CD14-positive monocyte (primary cell): Measurements from ENCODE around the gene PDE4B. TPM values are rescaled to one million over a fixed set of nuclear protein-coding genes. Genes with fewer than 3 reads are reported as not detected.
A peak's percentile ranks its signal among the peaks of the same experiment; 100 is the strongest.

Experiments
- DNase-seq, 3 donors: peaks; one replicate each; pipeline ENCODE4 v3.0.0-alpha.2; 2011 to 2022
- H2AFZ ChIP-seq: 2 replicates; pipeline ENCODE4 v1.6.0; 2012; ENCODE audit warnings: mild to moderate bottlenecking, low read depth, low read length, inconsistent platforms; ENCODE audit not compliant: insufficient read depth, poor library complexity, severe bottlenecking
- H3K27ac ChIP-seq, 2 donors: 1 replicate in 1 of 2; 2 replicates in 1 of 2; pipeline ENCODE4 v1.5.1; 2012 to 2013; ENCODE audit warnings: low read length in 2 of 2, control low read depth in 1 of 2, inconsistent platforms in 1 of 2, low read depth in 1 of 2, mild to moderate bottlenecking in 1 of 2
- H3K27me3 ChIP-seq, 2 donors: one replicate each; pipeline versions ENCODE4 v1.6.0 to v1.6.1; 2011 to 2013; ENCODE audit warnings: low read length in 2 of 2; ENCODE audit not compliant: control insufficient read depth in 2 of 2, insufficient read depth in 2 of 2
- H3K36me3 ChIP-seq, 2 donors: replicated peaks in 1 of 2; 1 replicate in 1 of 2; 2 replicates in 1 of 2; pipeline versions ENCODE4 v1.5.1 to v1.6.1; 2012 to 2013; ENCODE audit warnings: low read length in 2 of 2, control low read depth in 1 of 2, inconsistent platforms in 1 of 2, mild to moderate bottlenecking in 1 of 2; ENCODE audit not compliant: insufficient read depth in 2 of 2, control insufficient read depth in 1 of 2
- H3K4me1 ChIP-seq, 2 donors: 1 replicate in 1 of 2; 2 replicates in 1 of 2; pipeline versions ENCODE4 v1.5.1 to v1.6.1; 2012 to 2013; ENCODE audit warnings: low read length in 2 of 2, control low read depth in 1 of 2, inconsistent platforms in 1 of 2, mild to moderate bottlenecking in 1 of 2, moderate library complexity in 1 of 2; ENCODE audit not compliant: insufficient read depth in 2 of 2, control insufficient read depth in 1 of 2
- H3K4me2 ChIP-seq: replicated peaks from 2 replicates; pipeline ENCODE3; 2012; ENCODE audit warnings: low read length, moderate library complexity, mild to moderate bottlenecking; ENCODE audit not compliant: poor library complexity, severe bottlenecking; ENCODE audit errors: extremely low read depth
- H3K4me3 ChIP-seq, 3 experiments: fragments of 200-600 bp in 1 of 3; sonication (generic) in 1 of 3; replicated peaks in 1 of 3; 1 replicate in 2 of 3; 2 replicates in 1 of 3; pipeline ENCODE4 v1.5.1; 2011 to 2013; ENCODE audit warnings: low read length in 3 of 3, mild to moderate bottlenecking in 3 of 3, control low read depth in 2 of 3, low read depth in 2 of 3, inconsistent platforms in 1 of 3, moderate library complexity in 1 of 3
- H3K79me2 ChIP-seq: 2 replicates; pipeline ENCODE4 v1.6.0; 2012; ENCODE audit warnings: mild to moderate bottlenecking, control low read depth, inconsistent platforms, low read length, moderate library complexity; ENCODE audit not compliant: insufficient read depth
- H3K9ac ChIP-seq: 2 replicates; pipeline ENCODE4 v1.6.0; 2017; ENCODE audit warnings: low read length, mild to moderate bottlenecking; ENCODE audit not compliant: insufficient read depth, poor library complexity, severe bottlenecking
- H3K9me3 ChIP-seq, 2 donors: replicated peaks in 1 of 2; 1 replicate in 1 of 2; 2 replicates in 1 of 2; pipeline versions ENCODE4 v1.5.1 to v1.6.1; 2012 to 2013; ENCODE audit warnings: low read length in 2 of 2, control low read depth in 1 of 2; ENCODE audit not compliant: control insufficient read depth in 1 of 2, insufficient read depth in 1 of 2
- H4K20me1 ChIP-seq: 2 replicates; pipeline ENCODE4 v1.6.0; 2012; ENCODE audit warnings: mild to moderate bottlenecking, low read length, control low read depth, moderate library complexity; ENCODE audit not compliant: insufficient read depth
- H3K27ac Mint-ChIP-seq, 7 donors: one replicate each; pipeline ENCODE4 v1.8.0; 2020; ENCODE audit warnings: mild to moderate bottlenecking in 7 of 7, mixed read lengths in 7 of 7, moderate library complexity in 6 of 7, inconsistent platforms in 2 of 7
- H3K27me3 Mint-ChIP-seq, 3 donors: one replicate each; pipeline ENCODE4 v1.8.0; 2021 to 2022; ENCODE audit warnings: low read depth in 3 of 3, mild to moderate bottlenecking in 3 of 3, mixed read lengths in 3 of 3, moderate library complexity in 3 of 3, inconsistent platforms in 1 of 3
- H3K36me3 Mint-ChIP-seq, 2 donors: one replicate each; pipeline ENCODE4 v1.8.0; 2020; ENCODE audit warnings: mixed read lengths in 2 of 2, inconsistent platforms in 1 of 2, mild to moderate bottlenecking in 1 of 2
- H3K4me1 Mint-ChIP-seq: one replicate; pipeline ENCODE4 v1.8.0; 2020; ENCODE audit warnings: mild to moderate bottlenecking, mixed read lengths
- H3K4me3 Mint-ChIP-seq, 2 donors: one replicate each; pipeline ENCODE4 v1.8.0; 2020; ENCODE audit warnings: mild to moderate bottlenecking in 2 of 2, mixed read lengths in 2 of 2, moderate library complexity in 1 of 2
- H3K9me3 Mint-ChIP-seq, 7 donors: one replicate each; pipeline ENCODE4 v1.8.0; 2020 to 2022; ENCODE audit warnings: mixed read lengths in 7 of 7, mild to moderate bottlenecking in 6 of 7, moderate library complexity in 6 of 7, inconsistent platforms in 2 of 7
- WGBS: methylation state at CpG from one replicate; pipeline ENCODE4 v1.1.5; 2013; ENCODE audit warnings: missing lambda C conversion rate; ENCODE audit not compliant: insufficient coverage; 5-methylcytosine and 5-hydroxymethylcytosine counted together
- intact Hi-C, 2 donors: fragments of 100-400 bp; cut with micrococcal nuclease; formaldehyde crosslinking; loops; one replicate each; pipeline versions ENCODE4 v1.15.0 to v1.15.1; 2023
- polyA plus RNA-seq, 3 donors: library from polyadenylated mRNA; depleted of rRNA in 1 of 3; unstranded in 2 of 3; stranded (reverse) in 1 of 3; fragments of 300-500 nt in 2 of 3; fragments of >200 nt in 1 of 3; fragmentation: Illumina TruSeq in 2 of 3; gene quantifications; 1 replicate in 2 of 3; 2 replicates in 1 of 3; pipeline ENCODE4 v1.2.3, GENCODE V29; 2012 to 2021
- TF ChIP-seq, protein P1 (sequence below): fragments of 200-600 bp; IDR thresholded peaks from one replicate; pipeline ENCODE4 v1.8.0; 2022; ENCODE audit warnings: antibody characterized with exemption, mild to moderate bottlenecking

PDE4B gene
- polyA plus RNA-seq, 3 donors, result 17.2 to 52.8 (median 25.2) TPM

- Mint-ChIP-seq H3K4me3 (peak overlapping the region; percentile 27 to 59), H3K27ac (peak overlapping the region; percentile 92 to 100 (median 99)), H3K4me1 (peaks cover 60% of the 10 kb centered on the region), H3K36me3 (peaks cover 4 to 8% of the 10 kb centered on the region in 2 donors), H3K27me3 (no peaks in the 10 kb centered on the region), H3K9me3 (peaks cover 3 to 13% (median 6%) of the 10 kb centered on the region in 7 donors)
- 22% methylated on average over 6 of the region's 7 CpGs for WGBS
- TF ChIP-seq, protein P1, sequence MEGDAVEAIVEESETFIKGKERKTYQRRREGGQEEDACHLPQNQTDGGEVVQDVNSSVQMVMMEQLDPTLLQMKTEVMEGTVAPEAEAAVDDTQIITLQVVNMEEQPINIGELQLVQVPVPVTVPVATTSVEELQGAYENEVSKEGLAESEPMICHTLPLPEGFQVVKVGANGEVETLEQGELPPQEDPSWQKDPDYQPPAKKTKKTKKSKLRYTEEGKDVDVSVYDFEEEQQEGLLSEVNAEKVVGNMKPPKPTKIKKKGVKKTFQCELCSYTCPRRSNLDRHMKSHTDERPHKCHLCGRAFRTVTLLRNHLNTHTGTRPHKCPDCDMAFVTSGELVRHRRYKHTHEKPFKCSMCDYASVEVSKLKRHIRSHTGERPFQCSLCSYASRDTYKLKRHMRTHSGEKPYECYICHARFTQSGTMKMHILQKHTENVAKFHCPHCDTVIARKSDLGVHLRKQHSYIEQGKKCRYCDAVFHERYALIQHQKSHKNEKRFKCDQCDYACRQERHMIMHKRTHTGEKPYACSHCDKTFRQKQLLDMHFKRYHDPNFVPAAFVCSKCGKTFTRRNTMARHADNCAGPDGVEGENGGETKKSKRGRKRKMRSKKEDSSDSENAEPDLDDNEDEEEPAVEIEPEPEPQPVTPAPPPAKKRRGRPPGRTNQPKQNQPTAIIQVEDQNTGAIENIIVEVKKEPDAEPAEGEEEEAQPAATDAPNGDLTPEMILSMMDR, result no peak
- H3K4me2 ChIP-seq, result peak overlapping the region; percentile 48
- intact Hi-C loops, result loop anchor here in 1 of 2 donors (10.0 kb wide), 1 partner anchor 59 kb away; no protein-coding TSS in a partner anchor
- H2AFZ ChIP-seq, result peak overlapping the region; percentile 25
- DNase-seq, result peak; percentile 62 to 87 (median 65)
- peak overlapping the region; percentile 76 to 94 for H3K27ac ChIP-seq
- peak overlapping the region in 1 of 3 experiments; percentile 34 for H3K4me3 ChIP-seq
- peak overlapping the region; percentile 27 for H3K9ac ChIP-seq
- H3K4me1 ChIP-seq, result peaks cover 59 to 60% of the 10 kb centered on the region in 2 donors
- H3K9me3 ChIP-seq, result peaks cover 0 to 5% of the 10 kb centered on the region in 2 donors
- no peaks in the 10 kb centered on the region for H4K20me1 ChIP-seq
- no peaks in the 10 kb centered on the region for H3K27me3 ChIP-seq
- H3K36me3 ChIP-seq, result no peaks in the 10 kb centered on the region
- H3K79me2 ChIP-seq, result no peaks in the 10 kb centered on the region
Measured at GRCh38 chr1:66393586-66394287, 601.0 kb downstream of the PDE4B start.

DNA sequence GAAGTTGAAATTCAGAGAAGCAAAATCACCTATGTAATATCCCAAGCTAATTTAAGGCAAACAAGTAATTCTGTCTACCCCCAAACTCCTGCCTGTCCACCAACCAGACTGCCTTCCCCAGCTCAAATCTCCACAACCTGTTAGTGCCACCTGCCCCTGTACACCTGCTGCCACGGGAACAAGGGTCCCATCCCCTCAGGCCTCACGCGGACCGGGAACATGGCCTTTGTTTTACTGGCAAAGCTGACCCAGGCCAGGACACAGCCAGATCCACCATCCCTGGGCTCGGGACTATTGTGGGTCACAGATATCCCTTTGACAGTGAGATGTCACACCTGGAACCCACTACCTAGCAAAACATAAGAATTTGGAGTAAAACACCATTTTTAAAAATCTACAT, 601.9 kb downstream of the PDE4B start:
- H3K4me1 ChIP-seq, result peaks cover 61 to 64% of the 10 kb centered on the region in 2 donors
- TF ChIP-seq, protein P1, result no peak
- no peaks in the 10 kb centered on the region for H3K79me2 ChIP-seq
- peak overlapping the region in 1 of 3 experiments; percentile 34 for H3K4me3 ChIP-seq
- Mint-ChIP-seq H3K4me1 (peaks cover 63% of the 10 kb centered on the region), H3K27me3 (no peaks in the 10 kb centered on the region), H3K36me3 (peaks cover 2 to 8% of the 10 kb centered on the region in 2 donors), H3K27ac (peak overlapping the region; percentile 92 to 100 (median 99)), H3K9me3 (peaks cover 2 to 8% (median 4%) of the 10 kb centered on the region in 7 donors), H3K4me3 (no peak overlapping the region)
- peaks cover 0 to 2% of the 10 kb centered on the region in 2 donors for H3K9me3 ChIP-seq
- no peaks in the 10 kb centered on the region for H3K27me3 ChIP-seq
- no peaks in the 10 kb centered on the region for H3K36me3 ChIP-seq
- no peak overlapping the region for H2AFZ ChIP-seq
- peak overlapping the region; percentile 48 for H3K4me2 ChIP-seq
- peak overlapping the region; percentile 37 for H3K9ac ChIP-seq
- H3K27ac ChIP-seq, result peak overlapping the region; percentile 81 to 94
- DNase-seq, result no peak
- 98% methylated on average over 5 of the region's 5 CpGs for WGBS
- H4K20me1 ChIP-seq, result no peaks in the 10 kb centered on the region
- intact Hi-C loops, result loop anchor here in 1 of 2 donors (5.0 to 10.0 kb wide), 2 partner anchors 60 to 338 kb away; no protein-coding TSS in a partner anchor
